NCI-H774 (cell line): ENCODE data around the gene GNAI3.
"Not testable (repeated sequence)": the region's sequence is repeated elsewhere in the genome, so short reads cannot be mapped to it uniquely, and the experiment has no call there.

Experiments
- DNase-seq: peaks from one replicate; lab custom pipeline; 2025; lab: John Stamatoyannopoulos, UW

Gene GNAI3

DNA sequence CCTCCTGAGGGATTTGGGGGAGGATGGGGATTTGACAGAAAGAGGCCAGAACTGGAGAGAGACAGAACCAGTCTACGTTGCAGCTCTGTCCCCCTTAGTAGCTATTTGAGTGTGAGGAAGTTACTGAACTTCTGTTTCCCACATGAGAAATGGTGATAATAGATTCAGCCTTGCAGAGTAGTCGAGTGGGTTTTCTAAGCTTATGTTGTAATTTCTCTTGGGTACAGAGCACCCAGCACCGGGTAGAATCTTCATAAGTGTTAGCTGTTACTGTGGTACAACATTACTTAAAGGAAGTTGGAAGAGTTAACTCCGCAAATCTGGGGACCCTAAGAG is 112.2 kb downstream of the GNAI3 start:
- not testable (repeated sequence) for DNase-seq

DNA sequence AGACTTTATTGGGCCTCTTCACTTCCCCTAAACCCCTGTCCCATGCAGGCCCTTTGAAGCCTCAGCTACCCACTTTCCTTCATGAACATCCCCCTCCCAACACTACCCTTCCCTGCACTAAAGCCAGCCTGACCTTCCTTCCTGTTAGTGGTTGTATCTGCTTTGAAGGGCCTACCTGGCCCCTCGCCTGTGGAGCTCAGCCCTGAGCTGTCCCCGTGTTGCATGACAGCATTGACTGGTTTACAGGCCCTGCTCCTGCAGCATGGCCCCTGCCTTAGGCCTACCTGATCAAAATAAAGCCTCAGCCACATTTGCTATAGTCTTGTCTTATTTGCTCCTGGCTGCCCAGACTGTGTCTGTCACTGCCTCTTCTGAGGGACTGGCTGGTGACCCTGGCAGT is 113.0 kb downstream of the GNAI3 start:
- no peak for DNase-seq

DNA sequence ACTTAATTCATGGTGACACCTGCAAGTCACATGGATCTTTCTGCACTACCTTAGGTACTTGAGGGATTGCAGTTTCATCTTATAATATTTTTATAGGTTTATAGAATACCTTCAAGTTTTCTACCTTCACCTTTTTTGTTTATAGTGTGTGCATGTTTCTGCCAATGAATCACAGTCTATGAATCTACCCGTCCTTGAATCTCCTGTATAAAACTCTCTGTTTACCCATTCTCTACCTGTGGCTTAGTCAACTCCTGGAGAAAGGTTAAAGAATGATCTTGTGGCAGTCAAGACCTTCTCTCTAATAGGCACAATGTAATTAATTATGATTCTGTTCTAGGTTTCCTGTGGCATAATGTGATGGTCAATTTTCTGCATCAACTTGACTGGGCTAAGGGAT is 116.3 kb downstream of the GNAI3 start:
- DNase-seq: no peak

DNA sequence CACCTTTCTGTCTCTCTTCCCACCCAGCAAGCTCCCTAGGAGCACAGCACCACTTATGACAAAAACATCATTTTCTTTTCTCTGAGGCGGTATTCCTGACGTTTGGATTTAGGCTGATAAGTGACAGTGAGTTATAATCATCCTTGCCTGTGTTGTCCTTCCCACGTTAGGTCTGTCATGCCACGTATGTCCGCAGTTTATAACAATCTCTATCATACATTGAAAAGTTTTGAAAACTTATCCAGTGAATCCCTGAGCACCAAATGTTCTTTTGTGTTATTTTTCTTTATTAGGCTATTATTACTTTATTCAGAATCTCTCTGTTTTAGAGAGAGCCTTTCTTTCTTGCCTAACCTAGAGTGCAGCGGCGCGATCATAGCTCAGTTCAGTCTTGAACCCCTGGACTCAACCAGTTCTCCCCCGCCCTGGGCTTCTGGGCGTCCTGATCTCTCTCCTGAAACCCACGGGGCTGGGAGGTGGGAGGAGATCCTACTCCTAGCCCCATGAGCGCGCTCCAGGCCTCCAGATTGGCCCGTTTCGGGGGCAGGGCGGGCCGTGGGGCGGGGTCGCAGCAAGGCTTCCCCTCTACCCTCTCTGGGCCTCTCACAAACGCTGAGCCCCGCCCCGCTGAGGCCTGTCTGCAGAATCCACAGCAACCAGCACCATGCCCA is 119.2 kb downstream of the GNAI3 start, which contains the start of gene GSTM2:
GSTM2 (plus strand) TSS at position 606 of the 671 bp plus-strand sequence; CDS start at position 665, 59 bp downstream.
- peak; percentile 57 for DNase-seq
